ENCODE measurements around the gene TCF4.

Gene TCF4

GRCh38 chr18:55248495-55248894, 339.5 kb downstream of the TCF4 start:
- no peak for DNase-seq

- DNase-seq = no peak
Observed at GRCh38 chr18:55247032-55247431, 341.0 kb downstream of the TCF4 start.

- DNase-seq = no peak
Observed at GRCh38 chr18:55246278-55246677, 341.7 kb downstream of the TCF4 start.

- no peak for DNase-seq
Observed at GRCh38 chr18:55245211-55245614, 342.8 kb downstream of the TCF4 start.

GRCh38 chr18:55244546-55244945, 343.4 kb downstream of the TCF4 start:
- DNase-seq = no peak

GRCh38 chr18:55243857-55244256, 344.1 kb downstream of the TCF4 start:
- no peak for DNase-seq

- no peak for DNase-seq
Observed at GRCh38 chr18:55243255-55243654, 344.7 kb downstream of the TCF4 start.

GRCh38 chr18:55240978-55241377, 347.0 kb downstream of the TCF4 start:
- DNase-seq = no peak

GRCh38 chr18:55239740-55240139, 348.3 kb downstream of the TCF4 start:
- peak; percentile 66 for DNase-seq

GRCh38 chr18:55237660-55238059, 350.3 kb downstream of the TCF4 start:
- no peak for DNase-seq

- DNase-seq = no peak
Observed at GRCh38 chr18:55236150-55236931, 351.7 kb downstream of the TCF4 start.

GRCh38 chr18:55235094-55235461, 352.9 kb downstream of the TCF4 start:
- no peak for DNase-seq

GRCh38 chr18:55234366-55235093, 353.5 kb downstream of the TCF4 start:
- peak; percentile 76 for DNase-seq

- no peak for DNase-seq
Observed at GRCh38 chr18:55233857-55234256, 354.1 kb downstream of the TCF4 start.

- no peak for DNase-seq
Observed at GRCh38 chr18:55232506-55232905, 355.5 kb downstream of the TCF4 start.

- no peak for DNase-seq
Observed at GRCh38 chr18:55229682-55230081, 358.3 kb downstream of the TCF4 start.

GRCh38 chr18:55228707-55229106, 359.3 kb downstream of the TCF4 start:
- DNase-seq = no peak

- no peak for DNase-seq
Observed at GRCh38 chr18:55228191-55228590, 359.8 kb downstream of the TCF4 start.

- no peak for DNase-seq
Observed at GRCh38 chr18:55227771-55228170, 360.2 kb downstream of the TCF4 start.

- DNase-seq = no peak
Observed at GRCh38 chr18:55226044-55226443, 361.9 kb downstream of the TCF4 start.

GRCh38 chr18:55224086-55224625, 363.8 kb downstream of the TCF4 start:
- DNase-seq = no peak

- DNase-seq = peak; percentile 66
Observed at GRCh38 chr18:55221622-55222021, 366.4 kb downstream of the TCF4 start.

- no peak for DNase-seq
Observed at GRCh38 chr18:55220523-55220922, 367.5 kb downstream of the TCF4 start.

GRCh38 chr18:55219823-55220222, 368.2 kb downstream of the TCF4 start:
- DNase-seq = no peak
